K562 (cell line): ENCODE measurements around the gene CELSR2. TPM values are rescaled to one million over a fixed set of nuclear protein-coding genes. Genes with fewer than 3 reads are reported as not detected.

Experiments used
- ATF7 ChIP-seq: fragments of 450-650 bp; IDR thresholded peaks from 2 replicates; pipeline ENCODE4 v1.7.1; 2014; ENCODE audit warnings: mild to moderate bottlenecking, moderate library complexity
- BMI1 ChIP-seq: fragments of 150-350 bp; IDR thresholded peaks from 2 replicates; pipeline ENCODE4 v1.6.1; 2014; ENCODE audit warnings: low read length
- CAMTA2 ChIP-seq: fragments of 250-450 bp; sonication (Bioruptor Pico); conservative IDR thresholded peaks from 2 replicates; pipeline ENCODE4 v1.5.1; 2022
- CC2D1A ChIP-seq: fragments of 450-650 bp; IDR thresholded peaks from 2 replicates; pipeline ENCODE4 v1.6.1; 2017; ENCODE audit warnings: mild to moderate bottlenecking
- DNMT1 ChIP-seq: fragments of 450-650 bp; IDR thresholded peaks from 2 replicates; pipeline ENCODE4 v1.6.1; 2016; ENCODE audit warnings: antibody characterized with exemption, mild to moderate bottlenecking
- EGR1 ChIP-seq: fragments of 450-650 bp; conservative IDR thresholded peaks from 2 replicates; pipeline ENCODE4 v1.6.1; 2017; ENCODE audit warnings: mild to moderate bottlenecking
- HES1 ChIP-seq: fragments of 450-650 bp; IDR thresholded peaks from 2 replicates; pipeline ENCODE4 v1.6.1; 2016; ENCODE audit warnings: low read depth, mild to moderate bottlenecking, moderate library complexity
- HNRNPK ChIP-seq: fragments of 200-400 bp; formaldehyde crosslinking; IDR thresholded peaks from one replicate; pipeline ENCODE4 v1.6.1; 2018; ENCODE audit warnings: mild to moderate bottlenecking, low read depth, low read length; ENCODE audit not compliant: poor library complexity, severe bottlenecking
- HNRNPLL ChIP-seq: fragments of 200-400 bp; formaldehyde crosslinking; IDR thresholded peaks from 2 replicates; pipeline ENCODE4 v1.6.1; 2017; ENCODE audit warnings: low read length, low read depth, mild to moderate bottlenecking; ENCODE audit not compliant: poor library complexity, severe bottlenecking
- KAT2B ChIP-seq: IDR thresholded peaks from one replicate; pipeline ENCODE4 v1.6.1; 2012; ENCODE audit warnings: low read depth, mild to moderate bottlenecking, control low read depth, inconsistent platforms, low read length, moderate library complexity
- MTA3 ChIP-seq: fragments of 450-650 bp; formaldehyde crosslinking; IDR thresholded peaks from 2 replicates; pipeline ENCODE4 v1.6.1; 2017; ENCODE audit warnings: mild to moderate bottlenecking, borderline replicate concordance
- PHF21A ChIP-seq: fragments of 450-650 bp; IDR thresholded peaks from 2 replicates; pipeline ENCODE4 v1.6.1; 2017; ENCODE audit warnings: low read depth, borderline replicate concordance
- PHF8 ChIP-seq: fragments of 200-600 bp; sonication (generic); IDR thresholded peaks from 2 replicates; pipeline ENCODE4 v1.6.1; 2012; ENCODE audit warnings: mixed run types, mild to moderate bottlenecking, inconsistent platforms, low read length, moderate library complexity, borderline replicate concordance
- POLR3A ChIP-seq: IDR thresholded peaks from 2 replicates; pipeline ENCODE4 v1.6.1; 2011; ENCODE audit warnings: borderline replicate concordance, mild to moderate bottlenecking, moderate library complexity; ENCODE audit not compliant: insufficient read length, insufficient read depth; ENCODE audit errors: extremely low read depth
- RBM22 ChIP-seq: fragments of 200-400 bp; formaldehyde crosslinking; IDR thresholded peaks from 2 replicates; pipeline ENCODE4 v1.6.1; 2018; ENCODE audit warnings: low read length, low read depth; ENCODE audit not compliant: poor library complexity, severe bottlenecking
- SNAPC5 ChIP-seq: fragments of 250-450 bp; sonication (Bioruptor Pico); IDR thresholded peaks from 2 replicates; pipeline ENCODE4 v1.8.0; 2021; ENCODE audit warnings: moderate library complexity, mild to moderate bottlenecking, inconsistent platforms
- TAF7 ChIP-seq: fragments of 450-650 bp; IDR thresholded peaks from 2 replicates; pipeline ENCODE4 v1.6.1; 2016; ENCODE audit warnings: missing genetic modification characterization, missing compliant biosample characterization
- YBX1 ChIP-seq: fragments of 450-650 bp; IDR thresholded peaks from 2 replicates; pipeline ENCODE4 v1.7.1; 2016; ENCODE audit warnings: mild to moderate bottlenecking
- ZNF316 ChIP-seq: fragments of 450-650 bp; IDR thresholded peaks from 2 replicates; pipeline ENCODE4 v1.6.1; 2016
- ZNF589 ChIP-seq: fragments of 200-800 bp; sonication (Bioruptor generic); IDR thresholded peaks from 2 replicates; pipeline ENCODE4 v1.6.1; 2016; ENCODE audit warnings: low read depth, missing genetic modification characterization, missing compliant biosample characterization
- polyA plus RNA-seq, 8 experiments: library from polyadenylated mRNA; depleted of rRNA in 4 of 8; stranded (reverse) in 5 of 8; unstranded in 3 of 8; fragments of >200 nt; fragmentation: Nextera tagmentation in 2 of 8; fragmentation: Illumina TruSeq in 1 of 8; extraction: Ambion mirVana in 2 of 8; extraction: Trizol in 1 of 8; gene quantifications; 2 replicates each; pipeline versions ENCODE4 v1.2.1 to v1.2.3, GENCODE V29; 2011 to 2014; ENCODE audit warnings: inconsistent platforms in 1 of 8, missing spikeins in 1 of 8
- total RNA-seq, 7 experiments: library from RNA; depleted of rRNA in 6 of 7; stranded (reverse); fragments of >200 nt in 6 of 7; fragmentation: Illumina TruSeq in 2 of 7; extraction: Trizol in 2 of 7; gene quantifications; 2 replicates each; pipeline versions ENCODE4 v1.2.1 to v1.2.3, GENCODE V29; 2011 to 2021; ENCODE audit warnings: low replicate concordance in 1 of 7
- TF ChIP-seq, protein P1 (sequence below): fragments of 450-650 bp; IDR thresholded peaks from one replicate; pipeline ENCODE4 v1.6.1; 2018; ENCODE audit warnings: mild to moderate bottlenecking, moderate library complexity; ENCODE audit not compliant: partially characterized antibody
- TF ChIP-seq, protein P2 (sequence below): fragments of 250-450 bp; sonication (Bioruptor Pico); IDR thresholded peaks from 2 replicates; pipeline ENCODE4 v1.4.0; 2020

The CELSR2 gene
- total and polyA plus RNA-seq, 9 of the 15 experiments (the other 6 are each of a cell fraction or from before 2014, with no cell fraction given) = 0.31 to 21.9 (median 4.2) TPM

GRCh38 chr1:109249654-109250401 lies 489 bp downstream of the CELSR2 start (continued):
- TF ChIP-seq HNRNPLL (no peak), YBX1 (no peak), TAF7 (no peak), RBM22 (no peak), ZNF316 (no peak), PHF21A (no peak), ATF7 (no peak), MTA3 (no peak), KAT2B (no peak), POLR3A (no peak), HES1 (no peak), PHF8 (peak; percentile 46; the same call in 1 of the 2 replicates), ZNF589 (CRISPR knock-in tag) (no peak), BMI1 (no peak), CC2D1A (no peak), DNMT1 (no peak), EGR1 (no peak), SNAPC5 (CRISPR knock-in tag) (no peak), CAMTA2 (CRISPR knock-in tag) (no peak), HNRNPK (no peak)
- TF ChIP-seq, protein P1, sequence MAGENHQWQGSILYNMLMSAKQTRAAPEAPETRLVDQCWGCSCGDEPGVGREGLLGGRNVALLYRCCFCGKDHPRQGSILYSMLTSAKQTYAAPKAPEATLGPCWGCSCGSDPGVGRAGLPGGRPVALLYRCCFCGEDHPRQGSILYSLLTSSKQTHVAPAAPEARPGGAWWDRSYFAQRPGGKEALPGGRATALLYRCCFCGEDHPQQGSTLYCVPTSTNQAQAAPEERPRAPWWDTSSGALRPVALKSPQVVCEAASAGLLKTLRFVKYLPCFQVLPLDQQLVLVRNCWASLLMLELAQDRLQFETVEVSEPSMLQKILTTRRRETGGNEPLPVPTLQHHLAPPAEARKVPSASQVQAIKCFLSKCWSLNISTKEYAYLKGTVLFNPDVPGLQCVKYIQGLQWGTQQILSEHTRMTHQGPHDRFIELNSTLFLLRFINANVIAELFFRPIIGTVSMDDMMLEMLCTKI = no peak
- TF ChIP-seq, protein P2, sequence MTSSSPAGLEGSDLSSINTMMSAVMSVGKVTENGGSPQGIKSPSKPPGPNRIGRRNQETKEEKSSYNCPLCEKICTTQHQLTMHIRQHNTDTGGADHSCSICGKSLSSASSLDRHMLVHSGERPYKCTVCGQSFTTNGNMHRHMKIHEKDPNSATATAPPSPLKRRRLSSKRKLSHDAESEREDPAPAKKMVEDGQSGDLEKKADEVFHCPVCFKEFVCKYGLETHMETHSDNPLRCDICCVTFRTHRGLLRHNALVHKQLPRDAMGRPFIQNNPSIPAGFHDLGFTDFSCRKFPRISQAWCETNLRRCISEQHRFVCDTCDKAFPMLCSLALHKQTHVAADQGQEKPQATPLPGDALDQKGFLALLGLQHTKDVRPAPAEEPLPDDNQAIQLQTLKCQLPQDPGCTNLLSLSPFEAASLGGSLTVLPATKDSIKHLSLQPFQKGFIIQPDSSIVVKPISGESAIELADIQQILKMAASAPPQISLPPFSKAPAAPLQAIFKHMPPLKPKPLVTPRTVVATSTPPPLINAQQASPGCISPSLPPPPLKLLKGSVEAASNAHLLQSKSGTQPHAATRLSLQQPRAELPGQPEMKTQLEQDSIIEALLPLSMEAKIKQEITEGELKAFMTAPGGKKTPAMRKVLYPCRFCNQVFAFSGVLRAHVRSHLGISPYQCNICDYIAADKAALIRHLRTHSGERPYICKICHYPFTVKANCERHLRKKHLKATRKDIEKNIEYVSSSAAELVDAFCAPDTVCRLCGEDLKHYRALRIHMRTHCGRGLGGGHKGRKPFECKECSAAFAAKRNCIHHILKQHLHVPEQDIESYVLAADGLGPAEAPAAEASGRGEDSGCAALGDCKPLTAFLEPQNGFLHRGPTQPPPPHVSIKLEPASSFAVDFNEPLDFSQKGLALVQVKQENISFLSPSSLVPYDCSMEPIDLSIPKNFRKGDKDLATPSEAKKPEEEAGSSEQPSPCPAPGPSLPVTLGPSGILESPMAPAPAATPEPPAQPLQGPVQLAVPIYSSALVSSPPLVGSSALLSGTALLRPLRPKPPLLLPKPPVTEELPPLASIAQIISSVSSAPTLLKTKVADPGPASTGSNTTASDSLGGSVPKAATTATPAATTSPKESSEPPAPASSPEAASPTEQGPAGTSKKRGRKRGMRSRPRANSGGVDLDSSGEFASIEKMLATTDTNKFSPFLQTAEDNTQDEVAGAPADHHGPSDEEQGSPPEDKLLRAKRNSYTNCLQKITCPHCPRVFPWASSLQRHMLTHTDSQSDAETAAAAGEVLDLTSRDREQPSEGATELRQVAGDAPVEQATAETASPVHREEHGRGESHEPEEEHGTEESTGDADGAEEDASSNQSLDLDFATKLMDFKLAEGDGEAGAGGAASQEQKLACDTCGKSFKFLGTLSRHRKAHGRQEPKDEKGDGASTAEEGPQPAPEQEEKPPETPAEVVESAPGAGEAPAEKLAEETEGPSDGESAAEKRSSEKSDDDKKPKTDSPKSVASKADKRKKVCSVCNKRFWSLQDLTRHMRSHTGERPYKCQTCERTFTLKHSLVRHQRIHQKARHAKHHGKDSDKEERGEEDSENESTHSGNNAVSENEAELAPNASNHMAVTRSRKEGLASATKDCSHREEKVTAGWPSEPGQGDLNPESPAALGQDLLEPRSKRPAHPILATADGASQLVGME (CRISPR knock-in tag) = peak; percentile 27; the same call in 1 of the 2 replicates
